Measurements from ENCODE around the gene GPR65. TPM values are rescaled to one million over a fixed set of nuclear protein-coding genes. Genes with fewer than 3 reads are reported as not detected.

Gene GPR65
- total and polyA plus RNA-seq, 2 donors (not counting 1 experiment from before 2014, with no cell fraction given) = 8.7 to 13.4 TPM

DNA sequence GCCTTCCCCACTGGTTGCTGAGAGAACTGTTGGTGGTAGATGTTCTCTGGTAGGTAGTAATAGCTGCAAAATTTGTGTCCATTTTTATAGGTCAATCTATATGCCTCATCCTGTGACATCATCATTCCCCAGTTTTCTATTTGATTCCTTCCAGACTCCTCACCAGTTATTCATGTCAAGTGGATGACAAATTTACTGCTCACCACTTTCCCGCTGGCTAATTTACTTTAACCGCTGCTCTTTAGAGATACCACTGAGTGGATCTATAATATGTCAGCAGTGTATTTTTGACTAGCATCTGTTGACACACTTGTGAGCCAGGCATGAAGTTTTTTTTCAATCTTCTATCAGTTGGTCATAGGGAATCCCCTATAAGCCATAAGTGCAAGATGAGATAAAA lies 24.6 kb downstream of the GPR65 start:
- Histone ChIP-seq H2AFZ (ENCODE audit: insufficient read depth, low read depth, low read length, poor library complexity, severe bottlenecking) (no peak overlapping the region), H3K27ac (ENCODE audit: low read length in 2 of 2) (no peak overlapping the region), H3K36me3 (replicated peaks in 1 of 2; ENCODE audit: control extremely low read depth in 1 of 2, control insufficient read depth in 1 of 2, extremely low read depth in 1 of 2, insufficient read depth in 2 of 2, low read length in 1 of 2) (no peaks in the 10 kb centered on the region), H3K27me3 (replicated peaks in 1 of 4; ENCODE audit: control extremely low read depth in 1 of 4, control insufficient read depth in 3 of 4, insufficient read depth in 4 of 4, low read length in 3 of 4) (no peaks in the 10 kb centered on the region), H3K4me2 (replicated peaks; ENCODE audit: low read depth, low read length, poor library complexity, severe bottlenecking) (no peak overlapping the region), H3K9ac (ENCODE audit: low read length) (no peak overlapping the region), H3K79me2 (ENCODE audit: control insufficient read depth, insufficient read depth, low read length) (no peaks in the 10 kb centered on the region), H3K9me3 (ENCODE audit: control extremely low read depth in 1 of 3, control insufficient read depth in 2 of 3, insufficient read depth in 1 of 3, low read length in 2 of 3) (no peaks in the 10 kb centered on the region), H4K20me1 (ENCODE audit: control insufficient read depth, insufficient read depth, low read length, poor library complexity, severe bottlenecking) (no peaks in the 10 kb centered on the region), H3K4me1 (ENCODE audit: control insufficient read depth in 2 of 2, insufficient read depth in 2 of 2, low read length in 2 of 2) (peaks cover 5 to 11% of the 10 kb centered on the region in 2 donors), H3K4me3 (ENCODE audit: control extremely low read depth in 1 of 5, extremely low read depth in 1 of 5, insufficient read depth in 1 of 5, low read depth in 2 of 5, low read length in 4 of 5) (no peak overlapping the region)
- WGBS (ENCODE audit: insufficient coverage) = 83% methylated on average over 1 of the region's 2 CpGs
- Mint-ChIP-seq H3K4me3 (no peak overlapping the region), H3K27ac (no peak overlapping the region), H3K27me3 (no peaks in the 10 kb centered on the region), H3K4me1 (peaks cover 15% of the 10 kb centered on the region), H3K9me3 (ENCODE audit: insufficient read depth) (no peaks in the 10 kb centered on the region)
- intact Hi-C loops (cut with micrococcal nuclease) = no loop called here
- DNase-seq = no peak
- ChIA-PET CTCF (interaction anchor here (1.2 kb wide), 1 partner anchor 15 kb away, joined by 3 read pairs; no protein-coding TSS in a partner anchor), POLR2A (no interaction called here)
- TF ChIP-seq EZH2 (IDR thresholded peaks at IDR 0.05; ENCODE audit: borderline replicate concordance, insufficient read depth, low read depth, low read length, poor library complexity, severe bottlenecking) = no peak
- TF ChIP-seq, protein P1, sequence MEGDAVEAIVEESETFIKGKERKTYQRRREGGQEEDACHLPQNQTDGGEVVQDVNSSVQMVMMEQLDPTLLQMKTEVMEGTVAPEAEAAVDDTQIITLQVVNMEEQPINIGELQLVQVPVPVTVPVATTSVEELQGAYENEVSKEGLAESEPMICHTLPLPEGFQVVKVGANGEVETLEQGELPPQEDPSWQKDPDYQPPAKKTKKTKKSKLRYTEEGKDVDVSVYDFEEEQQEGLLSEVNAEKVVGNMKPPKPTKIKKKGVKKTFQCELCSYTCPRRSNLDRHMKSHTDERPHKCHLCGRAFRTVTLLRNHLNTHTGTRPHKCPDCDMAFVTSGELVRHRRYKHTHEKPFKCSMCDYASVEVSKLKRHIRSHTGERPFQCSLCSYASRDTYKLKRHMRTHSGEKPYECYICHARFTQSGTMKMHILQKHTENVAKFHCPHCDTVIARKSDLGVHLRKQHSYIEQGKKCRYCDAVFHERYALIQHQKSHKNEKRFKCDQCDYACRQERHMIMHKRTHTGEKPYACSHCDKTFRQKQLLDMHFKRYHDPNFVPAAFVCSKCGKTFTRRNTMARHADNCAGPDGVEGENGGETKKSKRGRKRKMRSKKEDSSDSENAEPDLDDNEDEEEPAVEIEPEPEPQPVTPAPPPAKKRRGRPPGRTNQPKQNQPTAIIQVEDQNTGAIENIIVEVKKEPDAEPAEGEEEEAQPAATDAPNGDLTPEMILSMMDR (IDR thresholded peaks at IDR 0.05) = no peak
- ATAC-seq (ENCODE audit: low read depth) = no peak

DNA sequence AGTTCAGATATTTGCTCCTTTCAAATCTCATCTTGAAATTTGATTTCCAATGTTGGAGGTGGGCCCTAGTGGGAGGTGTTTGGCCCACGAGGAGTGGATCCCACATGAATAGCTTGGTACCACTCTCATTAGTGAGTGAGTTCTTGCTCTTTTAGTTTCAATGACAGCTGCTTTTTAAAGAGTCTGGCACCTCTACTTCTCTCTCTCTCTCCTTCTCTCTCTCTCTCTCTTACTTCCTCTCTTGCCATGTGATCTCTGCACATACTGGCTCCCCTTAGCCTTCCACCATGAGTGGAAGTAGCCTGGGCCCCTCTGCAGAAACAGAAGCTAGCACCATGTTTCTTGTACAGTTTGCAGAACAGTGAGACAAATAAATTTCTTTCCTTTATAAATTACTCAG lies 25.1 kb downstream of the GPR65 start:
- no CpG with 5 or more reads among the region's 1 CpG for WGBS (ENCODE audit: insufficient coverage)
- Histone ChIP-seq H3K36me3 (replicated peaks in 1 of 2; ENCODE audit: control extremely low read depth in 1 of 2, control insufficient read depth in 1 of 2, extremely low read depth in 1 of 2, insufficient read depth in 2 of 2, low read length in 1 of 2) (no peaks in the 10 kb centered on the region), H3K9me3 (ENCODE audit: control extremely low read depth in 1 of 3, control insufficient read depth in 2 of 3, insufficient read depth in 1 of 3, low read length in 2 of 3) (no peaks in the 10 kb centered on the region), H2AFZ (ENCODE audit: insufficient read depth, low read depth, low read length, poor library complexity, severe bottlenecking) (no peak overlapping the region), H3K4me3 (ENCODE audit: control extremely low read depth in 1 of 5, extremely low read depth in 1 of 5, insufficient read depth in 1 of 5, low read depth in 2 of 5, low read length in 4 of 5) (no peak overlapping the region), H3K27ac (ENCODE audit: low read length in 2 of 2) (no peak overlapping the region), H3K27me3 (replicated peaks in 1 of 4; ENCODE audit: control extremely low read depth in 1 of 4, control insufficient read depth in 3 of 4, insufficient read depth in 4 of 4, low read length in 3 of 4) (no peaks in the 10 kb centered on the region), H4K20me1 (ENCODE audit: control insufficient read depth, insufficient read depth, low read length, poor library complexity, severe bottlenecking) (no peaks in the 10 kb centered on the region), H3K9ac (ENCODE audit: low read length) (no peak overlapping the region), H3K4me2 (replicated peaks; ENCODE audit: low read depth, low read length, poor library complexity, severe bottlenecking) (no peak overlapping the region), H3K4me1 (ENCODE audit: control insufficient read depth in 2 of 2, insufficient read depth in 2 of 2, low read length in 2 of 2) (peaks cover 5 to 11% of the 10 kb centered on the region in 2 donors), H3K79me2 (ENCODE audit: control insufficient read depth, insufficient read depth, low read length) (no peaks in the 10 kb centered on the region)
- ChIA-PET POLR2A (no interaction called here), CTCF (interaction anchor here (1.2 to 1.5 kb wide), 2 partner anchors 13 to 16 kb away, joined by 3 to 6 read pairs; no protein-coding TSS in a partner anchor)
- Mint-ChIP-seq H3K4me3 (no peak overlapping the region), H3K27me3 (no peaks in the 10 kb centered on the region), H3K4me1 (peaks cover 15% of the 10 kb centered on the region), H3K9me3 (ENCODE audit: insufficient read depth) (no peaks in the 10 kb centered on the region), H3K27ac (no peak overlapping the region)
- TF ChIP-seq, protein P1 (IDR thresholded peaks at IDR 0.05) = no peak
- no peak for TF ChIP-seq EZH2 (IDR thresholded peaks at IDR 0.05; ENCODE audit: borderline replicate concordance, insufficient read depth, low read depth, low read length, poor library complexity, severe bottlenecking)
- DNase-seq (no peak), ATAC-seq (ENCODE audit: low read depth) (no peak)
- intact Hi-C loops (cut with micrococcal nuclease) = no loop called here

Data from B cell (primary cell).